H1 (cell line): Measurements from ENCODE around the gene TUBGCP6. TPM values are rescaled to one million over a fixed set of nuclear protein-coding genes. Genes with fewer than 3 reads are reported as not detected.

ENCODE experiments used
- ASH2L ChIP-seq: fragments of 200-600, 300-600 bp; sonication (generic); IDR thresholded peaks from one replicate; pipeline ENCODE4 v1.7.1; 2017; ENCODE audit warnings: low read length
- ATF2 ChIP-seq: IDR thresholded peaks from 2 replicates; pipeline ENCODE4 v1.6.1; 2012; ENCODE audit warnings: low read length, inconsistent platforms
- CHD1 ChIP-seq: IDR thresholded peaks from 2 replicates; pipeline ENCODE4 v1.6.1; 2012; ENCODE audit warnings: low read depth, low read length, improper control_type of control experiment
- CHD7 ChIP-seq: fragments of 300-600 bp; sonication (generic); IDR thresholded peaks from 2 replicates; pipeline ENCODE4 v1.7.1; 2012; ENCODE audit warnings: low read length, moderate library complexity, mild to moderate bottlenecking, inconsistent platforms; ENCODE audit not compliant: insufficient replicate concordance
- HDAC6 ChIP-seq: IDR thresholded peaks from one replicate; pipeline ENCODE4 v1.7.1; 2012; ENCODE audit warnings: low read depth, mild to moderate bottlenecking, inconsistent platforms, low read length, moderate library complexity
- NANOG ChIP-seq: IDR thresholded peaks from 2 replicates; pipeline ENCODE4 v1.6.1; 2011; ENCODE audit warnings: low read length, low read depth, mild to moderate bottlenecking, inconsistent platforms; ENCODE audit not compliant: insufficient read depth, poor library complexity, severe bottlenecking
- RBBP5 ChIP-seq: IDR thresholded peaks from 2 replicates; pipeline ENCODE4 v1.7.1; 2012; ENCODE audit warnings: low read depth, mild to moderate bottlenecking, inconsistent platforms, low read length, moderate library complexity, borderline replicate concordance
- SP1 ChIP-seq: IDR thresholded peaks from 2 replicates; pipeline ENCODE4 v1.6.1; 2011; ENCODE audit warnings: low read depth, low read length
- SP2 ChIP-seq: IDR thresholded peaks from 2 replicates; pipeline ENCODE4 v1.6.1; 2012; ENCODE audit warnings: mild to moderate bottlenecking, low read length, inconsistent platforms
- polyA plus RNA-seq, 7 experiments: library from polyadenylated mRNA; depleted of rRNA in 3 of 7; stranded (reverse) in 5 of 7; unstranded in 2 of 7; fragments of >200 nt in 5 of 7; fragments of 200-250 nt in 2 of 7; gene quantifications; 1 replicate in 5 of 7; 2 replicates in 1 of 7; 4 replicates in 1 of 7; pipeline versions ENCODE4 v1.2.1 to v1.2.3, GENCODE V29; 2011 to 2013; ENCODE audit warnings: missing spikeins in 2 of 7, mixed read lengths in 2 of 7
- total RNA-seq: library from RNA; stranded (reverse); fragmentation: NEBNext Ultra II Directional; extraction: Animal tissue kit (Norgen Biotek cat#: 25700); gene quantifications from 2 replicates; pipeline ENCODE4 v1.2.1, GENCODE V29; 2021

The TUBGCP6 gene
- total and polyA plus RNA-seq, 2 of the 8 experiments (the other 6 are each of a cell fraction or from before 2014, with no cell fraction given) = 24.2 to 24.7 TPM

- TF ChIP-seq CHD7 = no peak
- no peak for TF ChIP-seq SP1
- no peak for TF ChIP-seq ATF2
- TF ChIP-seq SP2 = no peak
- no peak for TF ChIP-seq CHD1
- no peak for TF ChIP-seq NANOG
- TF ChIP-seq HDAC6 = no peak
- no peak for TF ChIP-seq ASH2L
- no peak for TF ChIP-seq RBBP5
These were observed 42.0 kb upstream of the TUBGCP6 start (continued) for GRCh38 chr22:50286701-50287318.
